HepG2 (cell line): ENCODE data around the gene SNX9. TPM values are rescaled to one million over a fixed set of nuclear protein-coding genes. Genes with fewer than 3 reads are reported as not detected.

ENCODE experiments used
- ATF7-NPFF ChIP-seq: sonication (generic); formaldehyde crosslinking; IDR thresholded peaks from 2 replicates; pipeline ENCODE4 v1.8.1; 2023; ENCODE audit warnings: mild to moderate bottlenecking, low read depth, missing genetic modification reagents, moderate library complexity
- BRD4 ChIP-seq: sonication (generic); formaldehyde crosslinking; IDR thresholded peaks from 2 replicates; pipeline ENCODE4 v1.4.0; 2020; ENCODE audit warnings: missing genetic modification reagents
- ERF ChIP-seq: IDR thresholded peaks from 2 replicates; pipeline ENCODE4 v1.6.1; 2018; ENCODE audit warnings: missing biosample characterization, missing genetic modification reagents
- ETS1 ChIP-seq: sonication (generic); formaldehyde crosslinking; IDR thresholded peaks from 2 replicates; pipeline ENCODE4 v1.4.0; 2020; ENCODE audit warnings: missing genetic modification reagents
- HIC2 ChIP-seq: sonication (generic); formaldehyde crosslinking; IDR thresholded peaks from 2 replicates; pipeline ENCODE4 v1.9.0; 2022; ENCODE audit warnings: low read depth, missing genetic modification reagents
- HNF1B ChIP-seq: sonication (generic); formaldehyde crosslinking; IDR thresholded peaks from 2 replicates; pipeline ENCODE4 v1.5.1; 2020; ENCODE audit warnings: mild to moderate bottlenecking, moderate library complexity, missing genetic modification reagents
- HOXA7 ChIP-seq: sonication (generic); formaldehyde crosslinking; IDR thresholded peaks from 2 replicates; pipeline ENCODE4 v1.8.1; 2022; ENCODE audit warnings: mild to moderate bottlenecking, missing genetic modification reagents, moderate library complexity
- LRRFIP1 ChIP-seq: sonication (generic); formaldehyde crosslinking; conservative IDR thresholded peaks from 2 replicates; pipeline ENCODE4 v1.4.0; 2020; ENCODE audit warnings: missing genetic modification reagents
- MAX ChIP-seq: IDR thresholded peaks from 2 replicates; pipeline ENCODE4 v1.6.1; 2012; ENCODE audit warnings: inconsistent platforms
- PHF8 ChIP-seq: sonication (generic); formaldehyde crosslinking; IDR thresholded peaks from 2 replicates; pipeline ENCODE4 v1.5.0; 2020; ENCODE audit warnings: missing genetic modification reagents
- SETDB1 ChIP-seq: sonication (generic); formaldehyde crosslinking; IDR thresholded peaks from 2 replicates; pipeline ENCODE4 v1.5.1; 2020; ENCODE audit warnings: missing genetic modification reagents, mild to moderate bottlenecking, borderline replicate concordance
- SMAD3 ChIP-seq: sonication (generic); formaldehyde crosslinking; IDR thresholded peaks from 2 replicates; pipeline ENCODE4 v1.4.0; 2020; ENCODE audit warnings: missing genetic modification reagents
- UBTF ChIP-seq: sonication (generic); formaldehyde crosslinking; IDR thresholded peaks from 2 replicates; pipeline ENCODE4 v1.4.0; 2020; ENCODE audit warnings: mild to moderate bottlenecking, missing genetic modification reagents
- ZFP36L1 ChIP-seq: sonication (generic); formaldehyde crosslinking; IDR thresholded peaks from 2 replicates; pipeline ENCODE4 v1.8.0; 2022; ENCODE audit warnings: mild to moderate bottlenecking, missing genetic modification reagents, moderate library complexity
- ZFP90 ChIP-seq: sonication (generic); formaldehyde crosslinking; IDR thresholded peaks from 2 replicates; pipeline ENCODE4 v1.8.0; 2022; ENCODE audit warnings: missing genetic modification reagents, mild to moderate bottlenecking, inconsistent platforms, borderline replicate concordance
- ZNF20 ChIP-seq: sonication (generic); formaldehyde crosslinking; IDR thresholded peaks from 2 replicates; pipeline ENCODE4 v1.4.0; 2020; ENCODE audit warnings: mild to moderate bottlenecking, moderate library complexity, missing genetic modification reagents
- ZNF598 ChIP-seq: sonication (generic); formaldehyde crosslinking; IDR thresholded peaks from 2 replicates; pipeline ENCODE4 v1.5.1; 2020; ENCODE audit warnings: mild to moderate bottlenecking, missing genetic modification reagents, borderline replicate concordance
- ZNF772 ChIP-seq: sonication (generic); formaldehyde crosslinking; IDR thresholded peaks from 2 replicates; pipeline ENCODE4 v1.5.0; 2020; ENCODE audit warnings: mild to moderate bottlenecking, missing genetic modification reagents
- polyA plus RNA-seq, 8 experiments: library from polyadenylated mRNA; depleted of rRNA in 3 of 8; stranded (reverse) in 7 of 8; unstranded in 1 of 8; fragments of >200 nt; fragmentation: Illumina TruSeq in 4 of 8; extraction: Trizol in 4 of 8; gene quantifications; 2 replicates each; pipeline versions ENCODE4 v1.2.1 to v1.2.3, GENCODE V29; 2011 to 2016; ENCODE audit warnings: low read depth in 4 of 8, missing spikeins in 1 of 8, mixed read lengths in 1 of 8; ENCODE audit not compliant: insufficient read depth in 1 of 8
- total RNA-seq, 5 experiments: library from RNA; depleted of rRNA; stranded (reverse); fragments of >200 nt; fragmentation: Illumina TruSeq; extraction: Trizol; gene quantifications; 2 replicates each; pipeline ENCODE4 v1.2.3, GENCODE V29; 2016; ENCODE audit warnings: low read depth in 1 of 5

Gene SNX9
- total and polyA plus RNA-seq, 2 of the 13 experiments (the other 11 are each of a cell fraction or from before 2014, with no cell fraction given), result 21.9 to 36.0 TPM

- TF ChIP-seq ZNF772 (CRISPR knock-in tag) (0 out of 2 replicates have a peak, but pooled peaks have one; percentile 12), SETDB1 (CRISPR knock-in tag) (no peak), SMAD3 (CRISPR knock-in tag) (no peak), HIC2 (CRISPR knock-in tag) (no peak), HOXA7 (CRISPR knock-in tag) (no peak), UBTF (CRISPR knock-in tag) (0 out of 2 replicates have a peak, but pooled peaks have one; percentile 27), ERF (CRISPR knock-in tag) (no peak), LRRFIP1 (no peak), PHF8 (CRISPR knock-in tag) (no peak), ZFP90 (CRISPR knock-in tag) (no peak), HNF1B (CRISPR knock-in tag) (0 out of 2 replicates have a peak, but pooled peaks have one; percentile 18), ZFP36L1 (CRISPR knock-in tag) (no peak), ZNF598 (CRISPR knock-in tag) (no peak), MAX (no peak), ATF7-NPFF (CRISPR knock-in tag) (peak; percentile 30; the same call in 1 of the 2 replicates), ZNF20 (no peak), BRD4 (CRISPR knock-in tag) (no peak), ETS1 (CRISPR knock-in tag) (no peak)
These were observed 165.0 kb downstream of the SNX9 start (continued) for GRCh38 chr6:157987788-157988699.
